ENCODE measurements around the gene GJE1. TPM values are rescaled to one million over a fixed set of nuclear protein-coding genes. Genes with fewer than 3 reads are reported as not detected.

GJE1 gene
- total RNA-seq, 3 donors from 2014 or later, result not detected

DNA sequence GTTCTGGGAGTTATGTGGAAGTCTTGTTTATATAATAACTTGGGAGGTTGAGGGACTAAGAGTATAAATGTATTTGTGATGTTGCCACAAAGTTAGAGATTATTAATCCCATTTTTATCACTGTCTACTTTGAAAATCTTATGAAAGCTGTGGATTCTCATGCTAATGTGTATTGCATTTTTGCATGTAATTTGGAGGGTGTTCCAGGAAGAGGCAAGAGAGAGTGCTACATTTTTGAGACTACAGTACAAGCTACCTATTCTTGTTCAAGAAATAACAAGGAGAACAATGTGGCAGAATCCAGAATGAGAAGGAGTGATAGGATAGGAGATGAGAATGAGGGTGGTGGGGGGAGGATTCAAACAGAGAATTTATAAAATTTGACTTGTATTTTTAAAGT, 49.3 kb downstream of the GJE1 start:
- Mint-ChIP-seq H3K4me1 (ENCODE audit: low read depth) (peaks cover 16% of the 10 kb centered on the region), H3K36me3 (ENCODE audit: insufficient read depth) (peaks cover 33% of the 10 kb centered on the region), H3K4me3 (no peak overlapping the region), H3K27me3 (ENCODE audit: low read depth) (no peaks in the 10 kb centered on the region), H3K9me3 (peaks cover 12% of the 10 kb centered on the region)
- DNase-seq (no peak), ATAC-seq (no peak)

DNA sequence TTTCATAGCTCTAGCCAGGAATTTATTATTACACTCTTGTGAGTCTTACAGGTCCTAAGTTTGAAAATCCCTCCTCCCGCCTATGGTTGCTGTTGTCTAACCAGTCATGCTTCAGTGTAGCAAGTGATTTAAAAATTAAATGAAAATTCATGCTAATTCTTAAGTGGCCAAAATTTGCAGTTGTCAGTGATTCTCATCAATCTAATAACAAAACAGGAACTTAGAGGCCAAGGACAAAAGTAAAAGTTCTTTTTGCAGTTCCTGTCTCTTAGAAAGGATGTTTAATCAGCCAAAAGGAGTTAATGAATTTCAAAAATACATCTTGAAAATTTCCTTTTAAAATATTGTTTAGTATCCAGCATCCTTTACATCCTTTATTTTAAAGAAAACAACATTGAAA, 50.6 kb downstream of the GJE1 start:
- peaks cover 16% of the 10 kb centered on the region for H3K4me1 Mint-ChIP-seq (ENCODE audit: low read depth)
- no peak for DNase-seq
- peaks cover 23% of the 10 kb centered on the region for H3K36me3 Mint-ChIP-seq (ENCODE audit: insufficient read depth)
- H3K27me3 Mint-ChIP-seq (ENCODE audit: low read depth), result no peaks in the 10 kb centered on the region
- no peak for ATAC-seq
- peaks cover under 1% of the 10 kb centered on the region for H3K9me3 Mint-ChIP-seq
- H3K4me3 Mint-ChIP-seq, result no peak overlapping the region

DNA sequence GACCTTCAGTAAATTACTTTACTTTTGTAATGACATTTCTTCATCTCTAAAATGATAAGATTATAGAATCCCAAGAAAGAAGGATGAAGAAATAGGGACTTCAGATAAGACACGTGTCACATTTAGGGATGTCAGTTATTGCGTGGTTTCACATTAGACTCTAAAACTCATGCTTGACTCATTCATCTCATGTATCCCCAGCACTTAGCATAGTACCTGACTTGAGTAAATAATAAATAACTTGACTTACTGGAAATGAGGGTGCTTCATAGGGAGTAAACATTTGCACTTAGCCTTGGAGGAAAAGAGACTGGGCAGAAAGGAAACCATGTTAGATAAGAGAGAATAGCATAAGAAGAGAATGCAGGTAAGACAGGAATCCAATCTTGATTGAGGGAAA, 51.6 kb downstream of the GJE1 start:
- ATAC-seq (no peak), DNase-seq (no peak)
- Mint-ChIP-seq H3K9me3 (no peaks in the 10 kb centered on the region), H3K27me3 (ENCODE audit: low read depth) (no peaks in the 10 kb centered on the region), H3K36me3 (ENCODE audit: insufficient read depth) (peaks cover 24% of the 10 kb centered on the region), H3K4me1 (ENCODE audit: low read depth) (peaks cover 16% of the 10 kb centered on the region), H3K4me3 (no peak overlapping the region)

Other genes with a start within 250 kb of the GJE1 start
- gene NMBR, start 14.2 kb downstream of the GJE1 start, total RNA-seq, result not detected
- 10 to 100 TPM; 63.3 to 69.7 (median 63.3) TPM for gene VTA1, start 14.3 kb downstream of the GJE1 start, total RNA-seq
- under 1 TPM; 0.22 to 0.43 (median 0.37) TPM for gene ADGRG6, start 169.1 kb downstream of the GJE1 start, total RNA-seq